HepG2 (cell line): Measurements from ENCODE around the gene ADGRD1. TPM values are rescaled to one million over a fixed set of nuclear protein-coding genes. Genes with fewer than 3 reads are reported as not detected.

Experiments used
- ATAC-seq: fragments of 200-7000 bp; cut with Tn5 transposase; 3 replicates; pipeline ENCODE4 v1.9.1; 2020; ENCODE audit warnings: mild to moderate bottlenecking, moderate library complexity
- BruUV-seq: library from RNA; stranded (reverse); fragments of 400-500 nt; replicated peaks from 2 replicates; lab custom pipeline; 2021; lab: Mats Ljungman, UMichigan
- CTCF ChIA-PET: fragments of 300-600 bp; formaldehyde crosslinking; extraction: SDS; loops from one replicate; lab custom pipeline; 2021; ENCODE audit warnings: low total read pairs, inconsistent platforms, low intra/inter-chr PET ratio; lab: Yijun Ruan, JAX
- POLR2A ChIA-PET: fragments of 350-600 bp; sonication (Branson Sonifier 250); formaldehyde crosslinking; loops from one replicate; lab custom pipeline; 2020; ENCODE audit warnings: antibody characterized with exemption, inconsistent platforms; lab: Yijun Ruan, JAX
- DNase-seq: peaks from one replicate; pipeline ENCODE4 v3.0.0-alpha.2; 2015; ENCODE audit warnings: low spot score
- FAIRE-seq: peaks from 3 replicates; lab custom pipeline; 2011; peaks lifted over from hg19 to GRCh38; lab: Jason Lieb, UNC
- H2AFZ ChIP-seq: one replicate; pipeline ENCODE4 v1.6.1; 2011; ENCODE audit warnings: low read length, inconsistent platforms
- H3K27ac ChIP-seq: fragments of 300-600 bp; 3 replicates; pipeline ENCODE4 v1.8.0; 2011; ENCODE audit warnings: mixed run types, mild to moderate bottlenecking, mixed read lengths, low read length, inconsistent platforms; ENCODE audit not compliant: insufficient read depth; ENCODE audit errors: extremely low read length
- H3K27me3 ChIP-seq, 2 experiments: fragments of 200-600 bp in 1 of 2; 2 replicates in 1 of 2; 3 replicates in 1 of 2; pipeline versions ENCODE4 v1.6.0 to v1.8.0; 2011; ENCODE audit warnings: low read length in 2 of 2, mild to moderate bottlenecking in 2 of 2, moderate library complexity in 2 of 2, inconsistent platforms in 1 of 2; ENCODE audit not compliant: insufficient read depth in 2 of 2, control insufficient read depth in 1 of 2
- H3K36me3 ChIP-seq, 2 experiments: fragments of 200-600 bp in 1 of 2; replicated peaks in 1 of 2; 2 replicates in 1 of 2; 3 replicates in 1 of 2; pipeline versions ENCODE4 v1.5.1 to v1.8.0; 2011; ENCODE audit warnings: low read length in 2 of 2, inconsistent platforms in 1 of 2; ENCODE audit not compliant: insufficient read depth in 2 of 2, control insufficient read depth in 1 of 2
- H3K4me1 ChIP-seq: 2 replicates; pipeline ENCODE4 v1.5.1; 2012; ENCODE audit warnings: low read length, inconsistent platforms; ENCODE audit not compliant: insufficient read depth
- H3K4me2 ChIP-seq: 2 replicates; pipeline ENCODE4 v1.6.0; 2011; ENCODE audit warnings: low read depth, low read length, inconsistent platforms
- H3K4me3 ChIP-seq, 3 experiments: fragments of 200-600 bp in 1 of 3; sonication (generic), shearing (Covaris generic) in 1 of 3; replicated peaks in 1 of 3; 2 replicates each; pipeline ENCODE4 v1.5.1; 2011 to 2016; ENCODE audit warnings: low read length in 3 of 3, inconsistent platforms in 2 of 3, low read depth in 2 of 3, mild to moderate bottlenecking in 2 of 3, control low read depth in 1 of 3, mixed read lengths in 1 of 3; ENCODE audit not compliant: insufficient read depth in 1 of 3
- H3K79me2 ChIP-seq: one replicate; pipeline ENCODE4 v1.6.1; 2011; ENCODE audit warnings: low read length, inconsistent platforms; ENCODE audit not compliant: insufficient read depth
- H3K9ac ChIP-seq: 2 replicates; pipeline ENCODE4 v1.6.0; 2011; ENCODE audit warnings: mild to moderate bottlenecking, low read depth, low read length, inconsistent platforms; ENCODE audit not compliant: insufficient read depth
- H3K9me3 ChIP-seq: 2 replicates; pipeline ENCODE4 v1.5.1; 2012; ENCODE audit warnings: mild to moderate bottlenecking, low read length
- H4K20me1 ChIP-seq: 2 replicates; pipeline ENCODE4 v1.6.0; 2011; ENCODE audit warnings: inconsistent platforms, mild to moderate bottlenecking, low read length, moderate library complexity; ENCODE audit not compliant: insufficient read depth
- ARHGAP35 ChIP-seq: sonication (generic); formaldehyde crosslinking; IDR thresholded peaks from 2 replicates; pipeline ENCODE4 v1.9.0; 2022; ENCODE audit warnings: mild to moderate bottlenecking, inconsistent platforms, moderate library complexity, missing genetic modification reagents, borderline replicate concordance
- CEBPB ChIP-seq: IDR thresholded peaks from 2 replicates; pipeline ENCODE4 v1.6.1; 2011; ENCODE audit warnings: low read depth, low read length, improper control_type of control experiment, borderline replicate concordance
- PRDM4 ChIP-seq: sonication (generic); formaldehyde crosslinking; IDR thresholded peaks from 2 replicates; pipeline ENCODE4 v1.9.0; 2021; ENCODE audit warnings: missing genetic modification reagents, borderline replicate concordance
- RELA ChIP-seq: sonication (generic); formaldehyde crosslinking; IDR thresholded peaks from 2 replicates; pipeline ENCODE4 v1.4.0; 2020; ENCODE audit warnings: missing genetic modification reagents
- WGBS: methylation state at CpG from one replicate; pipeline ENCODE4 v1.1.6; 2017; ENCODE audit warnings: low lambda C conversion rate; 5-methylcytosine and 5-hydroxymethylcytosine counted together
- in situ Hi-C: cut with HindIII; loops from 2 replicates; pipeline ENCODE4 v1.10.0; 2017; ENCODE audit warnings: low pct_unique_long_range_greater_than_20kb; ENCODE audit not compliant: extremely low pct_ligation_motif_present
- intact Hi-C: fragments of 100-400 bp; cut with micrococcal nuclease; formaldehyde crosslinking; loops from one replicate; pipeline ENCODE4 v1.10.0; 2022; ENCODE audit not compliant: unreplicated experiment
- polyA plus RNA-seq, 8 experiments: library from polyadenylated mRNA; depleted of rRNA in 3 of 8; stranded (reverse) in 7 of 8; unstranded in 1 of 8; fragments of >200 nt; fragmentation: Illumina TruSeq in 4 of 8; extraction: Trizol in 4 of 8; gene quantifications; 2 replicates each; pipeline versions ENCODE4 v1.2.1 to v1.2.3, GENCODE V29; 2011 to 2016; ENCODE audit warnings: low read depth in 4 of 8, missing spikeins in 1 of 8, mixed read lengths in 1 of 8; ENCODE audit not compliant: insufficient read depth in 1 of 8
- total RNA-seq, 5 experiments: library from RNA; depleted of rRNA; stranded (reverse); fragments of >200 nt; fragmentation: Illumina TruSeq; extraction: Trizol; gene quantifications; 2 replicates each; pipeline ENCODE4 v1.2.3, GENCODE V29; 2016; ENCODE audit warnings: low read depth in 1 of 5
- TF ChIP-seq, protein P1 (sequence below): sonication (generic); formaldehyde crosslinking; IDR thresholded peaks from 2 replicates; pipeline ENCODE4 v1.4.0; 2020; ENCODE audit warnings: missing genetic modification reagents, borderline replicate concordance
- TF ChIP-seq, protein P2 (sequence below): sonication (generic); formaldehyde crosslinking; IDR thresholded peaks from 2 replicates; pipeline ENCODE4 v1.8.0; 2022; ENCODE audit warnings: missing genetic modification reagents, mild to moderate bottlenecking, inconsistent platforms, borderline replicate concordance

ADGRD1 gene
- total and polyA plus RNA-seq, 2 of the 13 experiments (the other 11 are each of a cell fraction or from before 2014, with no cell fraction given), result 0.46 to 12.4 TPM

DNA sequence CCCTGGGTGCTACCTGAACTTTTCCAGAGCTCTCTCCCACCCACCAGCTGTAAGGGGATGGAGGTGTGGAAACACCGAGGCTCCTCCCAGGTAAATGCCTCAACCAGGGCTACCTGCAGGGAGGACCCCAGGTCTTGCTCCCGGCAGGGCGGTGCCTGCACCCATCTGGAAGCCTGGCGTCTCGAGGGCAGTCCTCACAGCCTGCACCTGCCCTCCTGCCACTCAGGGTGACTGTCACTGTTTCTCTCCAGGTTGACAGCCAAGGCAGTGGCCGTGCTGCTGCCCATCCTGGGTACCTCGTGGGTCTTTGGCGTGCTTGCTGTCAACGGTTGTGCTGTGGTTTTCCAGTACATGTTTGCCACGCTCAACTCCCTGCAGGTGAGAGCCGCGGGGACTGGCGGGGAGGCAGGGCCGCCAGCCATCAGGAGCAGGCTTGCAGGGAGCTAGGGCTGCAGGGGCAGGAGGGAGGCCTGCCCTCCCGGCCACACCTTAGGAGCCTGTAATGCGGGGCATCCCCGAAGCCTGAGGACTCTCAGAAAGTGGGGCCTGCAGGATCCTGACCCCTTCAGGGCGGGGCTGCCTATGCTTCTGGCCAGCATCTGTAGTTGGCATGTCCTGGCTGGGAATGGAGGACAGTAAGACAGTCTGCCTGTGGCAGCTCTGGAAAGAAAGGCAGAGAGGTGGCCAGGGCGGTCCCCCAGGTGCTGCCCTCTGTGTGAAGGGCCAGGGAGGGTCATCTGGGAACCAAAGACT is 182.3 kb downstream of the ADGRD1 start:
- in situ Hi-C loops (loop anchor here (5.0 kb wide), 1 partner anchor 219 kb away; no protein-coding TSS in a partner anchor), intact Hi-C loops (no loop called here)
- no peaks in the 10 kb centered on the region for H3K79me2 ChIP-seq
- H3K4me2 ChIP-seq, result no peak overlapping the region
- FAIRE-seq (no peak), ATAC-seq (no peak), DNase-seq (no peak)
- no peak overlapping the region for H3K27ac ChIP-seq
- H2AFZ ChIP-seq, result no peak overlapping the region
- no peak overlapping the region for H3K9ac ChIP-seq
- ChIA-PET CTCF (no interaction called here), POLR2A (no interaction called here)
- no peak overlapping the region for H3K4me3 ChIP-seq
- no peaks in the 10 kb centered on the region for H3K9me3 ChIP-seq
- no peaks in the 10 kb centered on the region; a peak in 1 of 5 replicates for H3K27me3 ChIP-seq
- H4K20me1 ChIP-seq, result no peaks in the 10 kb centered on the region
- no peaks in the 10 kb centered on the region for H3K36me3 ChIP-seq
- no peaks in the 10 kb centered on the region for H3K4me1 ChIP-seq
- no TSS peak for BruUV-seq
- TF ChIP-seq PRDM4 (no peak), CEBPB (no peak), ARHGAP35 (no peak), RELA (CRISPR knock-in tag) (no peak)
- TF ChIP-seq, protein P1, sequence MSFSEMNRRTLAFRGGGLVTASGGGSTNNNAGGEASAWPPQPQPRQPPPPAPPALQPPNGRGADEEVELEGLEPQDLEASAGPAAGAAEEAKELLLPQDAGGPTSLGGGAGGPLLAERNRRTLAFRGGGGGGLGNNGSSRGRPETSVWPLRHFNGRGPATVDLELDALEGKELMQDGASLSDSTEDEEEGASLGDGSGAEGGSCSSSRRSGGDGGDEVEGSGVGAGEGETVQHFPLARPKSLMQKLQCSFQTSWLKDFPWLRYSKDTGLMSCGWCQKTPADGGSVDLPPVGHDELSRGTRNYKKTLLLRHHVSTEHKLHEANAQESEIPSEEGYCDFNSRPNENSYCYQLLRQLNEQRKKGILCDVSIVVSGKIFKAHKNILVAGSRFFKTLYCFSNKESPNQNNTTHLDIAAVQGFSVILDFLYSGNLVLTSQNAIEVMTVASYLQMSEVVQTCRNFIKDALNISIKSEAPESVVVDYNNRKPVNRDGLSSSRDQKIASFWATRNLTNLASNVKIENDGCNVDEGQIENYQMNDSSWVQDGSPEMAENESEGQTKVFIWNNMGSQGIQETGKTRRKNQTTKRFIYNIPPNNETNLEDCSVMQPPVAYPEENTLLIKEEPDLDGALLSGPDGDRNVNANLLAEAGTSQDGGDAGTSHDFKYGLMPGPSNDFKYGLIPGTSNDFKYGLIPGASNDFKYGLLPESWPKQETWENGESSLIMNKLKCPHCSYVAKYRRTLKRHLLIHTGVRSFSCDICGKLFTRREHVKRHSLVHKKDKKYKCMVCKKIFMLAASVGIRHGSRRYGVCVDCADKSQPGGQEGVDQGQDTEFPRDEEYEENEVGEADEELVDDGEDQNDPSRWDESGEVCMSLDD (CRISPR knock-in tag), result no peak
- TF ChIP-seq, protein P2, sequence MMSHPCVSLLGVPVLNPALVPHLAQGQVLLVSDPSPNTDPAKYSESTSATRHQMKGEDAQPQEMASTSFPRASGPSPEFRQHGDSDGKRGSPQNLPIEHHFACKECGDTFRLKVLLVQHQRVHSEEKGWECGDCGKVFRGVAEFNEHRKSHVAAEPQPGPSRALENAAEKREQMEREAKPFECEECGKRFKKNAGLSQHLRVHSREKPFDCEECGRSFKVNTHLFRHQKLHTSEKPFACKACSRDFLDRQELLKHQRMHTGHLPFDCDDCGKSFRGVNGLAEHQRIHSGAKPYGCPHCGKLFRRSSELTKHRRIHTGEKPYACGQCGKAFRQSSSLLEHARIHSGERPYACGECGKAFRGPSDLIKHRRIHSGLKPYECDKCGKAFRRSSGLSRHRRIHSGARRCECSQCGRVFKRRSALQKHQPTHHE (CRISPR knock-in tag), result no peak
- WGBS, result 73% methylated on average over 6 of the region's 19 CpGs
